HCT116 (cell line): ENCODE results near the gene UBE2G2.

Experiments used
- CTCF ChIP-seq, 3 experiments: fragments of 200-600 bp in 1 of 3; sonication (generic) in 1 of 3; IDR thresholded peaks in 2 of 3; conservative IDR thresholded peaks in 1 of 3; 2 replicates each; pipeline ENCODE4 v1.5.1; 2012 to 2017; ENCODE audit warnings: low read depth in 2 of 3, low read length in 2 of 3, antibody characterized with exemption in 1 of 3, borderline replicate concordance in 1 of 3, control low read depth in 1 of 3, mild to moderate bottlenecking in 1 of 3, mixed read lengths in 1 of 3, mixed run types in 1 of 3, moderate library complexity in 1 of 3; ENCODE audit not compliant: insufficient read depth in 1 of 3
- EGR1 ChIP-seq: IDR thresholded peaks from 2 replicates; pipeline ENCODE4 v1.6.1; 2012; ENCODE audit warnings: low read depth
- EZH2 ChIP-seq: fragments of 200-600 bp; sonication (generic); IDR thresholded peaks from 2 replicates; pipeline ENCODE4 v1.6.1; 2017; ENCODE audit warnings: antibody characterized with exemption, mixed run types
- POLR2A ChIP-seq: IDR thresholded peaks from 2 replicates; pipeline ENCODE4 v1.7.0; 2011; ENCODE audit warnings: borderline replicate concordance; ENCODE audit not compliant: insufficient read depth, insufficient read length; ENCODE audit errors: extremely low read depth
- POLR2AphosphoS5 ChIP-seq: IDR thresholded peaks from 2 replicates; pipeline ENCODE4 v1.6.1; 2011; ENCODE audit warnings: mild to moderate bottlenecking, low read depth, low read length, moderate library complexity
- RAD21 ChIP-seq: IDR thresholded peaks from 2 replicates; pipeline ENCODE4 v1.6.1; 2012; ENCODE audit warnings: low read depth, mild to moderate bottlenecking
- TCF7L2 ChIP-seq: IDR thresholded peaks from 2 replicates; pipeline ENCODE4 v1.7.0; 2011; ENCODE audit warnings: borderline replicate concordance, inconsistent platforms; ENCODE audit not compliant: insufficient read depth, insufficient read length; ENCODE audit errors: extremely low read depth
- ZNF274 ChIP-seq: fragments of 200-500 bp; sonication (Bioruptor generic); IDR thresholded peaks from 2 replicates; pipeline ENCODE4 v1.6.1; 2014; ENCODE audit warnings: mild to moderate bottlenecking, low read depth, low read length, inconsistent platforms

GRCh38 chr21:44732263-44732662 lies 69.4 kb downstream of the UBE2G2 start:
- TF ChIP-seq EGR1 (no peak), RAD21 (no peak), CTCF (IDR thresholded peaks at IDR 0.05 in 2 of 3, conservative IDR thresholded peaks at IDR 0.05 in 1 of 3; ENCODE audit: borderline replicate concordance in 1 of 3, insufficient read depth in 1 of 3, low read depth in 2 of 3, low read length in 2 of 3) (no peak), POLR2A (no peak), POLR2AphosphoS5 (no peak), ZNF274 (no peak), TCF7L2 (no peak), EZH2 (no peak)
